Aorta (tissue), 5 donors: ENCODE measurements around the gene LBX1. TPM values are rescaled to one million over a fixed set of nuclear protein-coding genes. Genes with fewer than 3 reads are reported as not detected.

ENCODE experiments used
- ATAC-seq: fragments of 200-7000 bp; cut with Tn5 transposase; one replicate; pipeline ENCODE4 v1.9.1; 2022; ENCODE audit warnings: moderate library complexity; ENCODE audit not compliant: low FRiP score
- DNase-seq, 2 donors: peaks; one replicate each; pipeline ENCODE4 v3.0.0-alpha.2; 2020
- H3K27ac ChIP-seq, 2 donors: one replicate each; pipeline ENCODE4 v1.5.1; 2013; ENCODE audit warnings: low read length in 2 of 2, mild to moderate bottlenecking in 2 of 2, moderate library complexity in 2 of 2, control low read depth in 1 of 2, inconsistent platforms in 1 of 2, low read depth in 1 of 2
- H3K27me3 ChIP-seq, 2 donors: one replicate each; pipeline ENCODE4 v1.6.1; 2013; ENCODE audit warnings: control low read depth in 1 of 2, low read length in 1 of 2, mild to moderate bottlenecking in 1 of 2, moderate library complexity in 1 of 2; ENCODE audit not compliant: insufficient read depth in 2 of 2, control insufficient read depth in 1 of 2
- H3K36me3 ChIP-seq, 2 donors: one replicate each; pipeline ENCODE4 v1.6.1; 2013; ENCODE audit warnings: control low read depth in 1 of 2, low read length in 1 of 2, mild to moderate bottlenecking in 1 of 2; ENCODE audit not compliant: insufficient read depth in 2 of 2, control insufficient read depth in 1 of 2
- H3K4me1 ChIP-seq, 2 donors: one replicate each; pipeline ENCODE4 v1.6.1; 2013; ENCODE audit warnings: low read length in 2 of 2, control low read depth in 1 of 2, mild to moderate bottlenecking in 1 of 2, moderate library complexity in 1 of 2; ENCODE audit not compliant: insufficient read depth in 2 of 2, control insufficient read depth in 1 of 2
- H3K4me3 ChIP-seq, 2 donors: one replicate each; pipeline ENCODE4 v1.5.1; 2013; ENCODE audit warnings: low read length in 2 of 2, control low read depth in 1 of 2, mild to moderate bottlenecking in 1 of 2
- H3K9me3 ChIP-seq: one replicate; pipeline ENCODE4 v1.6.1; 2013; ENCODE audit warnings: mild to moderate bottlenecking, low read length; ENCODE audit not compliant: control insufficient read depth
- WGBS, 2 donors: extraction: QIAGEN DNeasy Blood & Tissue Kit; methylation state at CpG; one replicate each; pipeline ENCODE4 v1.1.7; 2013; 5-methylcytosine and 5-hydroxymethylcytosine counted together
- intact Hi-C, 2 donors: fragments of 100-400 bp; cut with DNase I; formaldehyde crosslinking; loops; one replicate each; pipeline versions ENCODE4 v1.14.2 to v1.15.0; 2022
- polyA plus RNA-seq, 2 donors: library from polyadenylated mRNA; stranded (reverse); fragments of 200-250 nt; gene quantifications; one replicate each; pipeline ENCODE4 v1.2.3, GENCODE V29; 2013
- total RNA-seq, 2 donors: library from RNA; stranded (reverse); fragmentation: NEBNext Ultra II Directional; extraction: Animal tissue kit (Norgen Biotek cat#: 25700); gene quantifications; one replicate each; pipeline ENCODE4 v1.2.1, GENCODE V29; 2021
- donor health status: healthy with polysubstance abuse.
- donor health status: Bipolar disorder and iron deficiency.
- donor health status: DM: no; HTN: no; CAD: no.
- donor health status: DM: no; HTN: no; CAD: no.
- donor health status: DM: yes; HTN: yes; CAD: no.

LBX1 gene
- total and polyA plus RNA-seq, 4 donors, result not detected

DNA sequence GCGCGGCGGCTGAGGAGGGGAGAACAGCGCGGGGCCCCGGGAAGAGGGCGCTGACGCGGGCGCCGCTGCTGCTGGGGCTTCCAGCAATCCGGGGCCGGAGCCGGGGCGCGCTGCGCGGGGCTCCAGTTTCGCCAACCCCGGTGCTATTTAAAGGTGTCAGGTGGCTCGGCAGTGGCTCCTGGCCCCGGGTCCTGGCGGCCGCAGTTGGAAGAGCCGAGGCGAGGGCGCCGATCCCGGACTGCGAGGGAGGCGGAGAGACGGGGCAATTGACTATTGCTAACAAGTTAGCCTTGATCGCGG lies 347 bp downstream of the LBX1 start:
- no peaks in the 10 kb centered on the region for H3K4me1 ChIP-seq
- no peak overlapping the region for H3K4me3 ChIP-seq
- no peaks in the 10 kb centered on the region for H3K27me3 ChIP-seq
- DNase-seq (no peak), ATAC-seq (no peak)
- H3K36me3 ChIP-seq, result no peaks in the 10 kb centered on the region
- WGBS, 2 donors, result 1% methylated on average over 22 to 34 of the region's 34 CpGs
- no peak overlapping the region for H3K27ac ChIP-seq
- intact Hi-C loops, result no loop called here
- no peaks in the 10 kb centered on the region for H3K9me3 ChIP-seq

DNA sequence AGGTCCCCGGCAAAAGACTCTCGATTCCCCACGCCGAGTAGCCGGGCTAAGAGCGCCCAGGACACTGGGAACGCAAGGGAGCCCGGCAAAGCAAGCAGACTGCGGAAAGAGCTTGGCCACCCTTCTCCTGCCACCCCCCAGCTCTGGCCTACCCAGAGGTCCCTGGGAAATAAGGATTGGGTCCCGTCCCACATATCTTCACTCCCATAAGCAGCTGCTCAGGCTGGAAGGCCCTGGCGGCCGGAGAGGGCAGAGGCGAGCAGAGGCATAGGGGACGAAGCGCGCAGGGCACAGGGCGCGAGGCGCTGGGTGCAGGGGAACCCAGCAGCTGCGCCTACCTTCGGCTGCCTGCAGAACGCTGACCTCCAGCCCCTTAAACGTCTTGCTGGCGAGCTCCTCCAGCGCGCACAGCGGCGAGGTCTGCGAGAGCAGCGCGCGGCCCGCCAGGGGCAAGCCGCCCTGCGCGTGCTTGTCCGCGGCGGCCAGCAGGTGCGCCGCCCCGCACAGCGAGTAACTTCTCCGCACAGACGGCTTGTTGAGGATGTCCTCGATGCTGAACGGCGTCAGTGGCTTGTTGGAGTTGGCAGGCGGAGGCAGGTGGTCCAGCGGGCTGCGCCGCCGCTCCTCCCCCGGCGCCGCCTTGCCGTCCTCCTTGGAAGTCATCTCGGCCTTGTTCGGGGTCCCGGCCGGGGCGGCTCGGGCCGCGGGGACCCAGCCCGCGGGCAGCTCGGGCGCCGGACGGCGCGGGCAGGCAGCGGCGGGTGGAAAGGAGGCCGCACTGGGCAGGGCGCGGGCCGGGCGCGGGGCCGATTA lies 904 bp downstream of the LBX1 start:
- Histone ChIP-seq H3K9me3 (no peaks in the 10 kb centered on the region), H3K4me1 (no peaks in the 10 kb centered on the region), H3K27me3 (peaks cover 0 to 3% of the 10 kb centered on the region in 2 donors), H3K27ac (no peak overlapping the region), H3K36me3 (no peaks in the 10 kb centered on the region), H3K4me3 (no peak overlapping the region)
- intact Hi-C loops, result no loop called here
- DNase-seq, result no peak
- no peak for ATAC-seq
- WGBS, 2 donors, result 4 to 5% methylated on average over 73 to 82 of the region's 82 CpGs

DNA sequence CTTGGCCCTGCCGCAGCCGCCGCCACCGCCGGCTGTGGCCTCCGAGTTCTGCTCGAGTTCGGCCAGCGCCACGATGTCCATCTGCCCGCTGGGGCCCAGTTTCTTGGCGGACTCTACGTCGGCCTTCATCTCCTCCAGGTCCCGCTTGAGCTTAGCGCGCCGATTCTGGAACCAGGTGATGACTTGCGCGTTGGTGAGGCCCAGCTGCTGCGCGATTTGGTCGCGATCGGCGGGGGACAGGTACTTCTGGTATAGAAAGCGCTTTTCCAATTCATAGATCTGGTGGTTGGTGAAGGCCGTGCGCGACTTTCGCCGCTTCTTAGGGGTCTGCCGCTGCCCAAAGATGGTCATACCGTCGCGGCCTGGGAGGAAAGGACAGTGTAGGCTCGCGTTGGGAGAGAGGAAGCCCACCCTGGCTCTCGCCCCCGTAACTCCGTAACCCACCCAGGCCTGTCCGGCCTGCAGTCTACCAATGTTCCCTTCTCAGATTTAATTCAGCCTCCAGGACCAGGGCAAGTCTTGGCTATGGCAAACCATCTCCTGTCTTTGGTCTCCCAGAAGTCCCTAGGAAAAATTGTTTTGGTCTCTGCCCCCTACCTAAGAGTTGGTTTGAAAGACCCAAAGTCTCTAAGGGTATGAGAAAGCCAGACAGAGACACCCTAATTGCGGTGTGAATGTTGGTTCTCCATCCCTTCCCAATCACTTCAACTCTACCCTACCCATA lies 1.7 kb downstream of the LBX1 start:
- Histone ChIP-seq H3K4me3 (no peak overlapping the region), H3K27me3 (peaks cover 0 to 3% of the 10 kb centered on the region in 2 donors), H3K4me1 (no peaks in the 10 kb centered on the region), H3K36me3 (no peaks in the 10 kb centered on the region), H3K9me3 (no peaks in the 10 kb centered on the region), H3K27ac (no peak overlapping the region)
- intact Hi-C loops, result no loop called here
- DNase-seq (no peak), ATAC-seq (no peak)
- WGBS, 2 donors, result 17 to 18% methylated on average over 43 of the region's 43 CpGs

DNA sequence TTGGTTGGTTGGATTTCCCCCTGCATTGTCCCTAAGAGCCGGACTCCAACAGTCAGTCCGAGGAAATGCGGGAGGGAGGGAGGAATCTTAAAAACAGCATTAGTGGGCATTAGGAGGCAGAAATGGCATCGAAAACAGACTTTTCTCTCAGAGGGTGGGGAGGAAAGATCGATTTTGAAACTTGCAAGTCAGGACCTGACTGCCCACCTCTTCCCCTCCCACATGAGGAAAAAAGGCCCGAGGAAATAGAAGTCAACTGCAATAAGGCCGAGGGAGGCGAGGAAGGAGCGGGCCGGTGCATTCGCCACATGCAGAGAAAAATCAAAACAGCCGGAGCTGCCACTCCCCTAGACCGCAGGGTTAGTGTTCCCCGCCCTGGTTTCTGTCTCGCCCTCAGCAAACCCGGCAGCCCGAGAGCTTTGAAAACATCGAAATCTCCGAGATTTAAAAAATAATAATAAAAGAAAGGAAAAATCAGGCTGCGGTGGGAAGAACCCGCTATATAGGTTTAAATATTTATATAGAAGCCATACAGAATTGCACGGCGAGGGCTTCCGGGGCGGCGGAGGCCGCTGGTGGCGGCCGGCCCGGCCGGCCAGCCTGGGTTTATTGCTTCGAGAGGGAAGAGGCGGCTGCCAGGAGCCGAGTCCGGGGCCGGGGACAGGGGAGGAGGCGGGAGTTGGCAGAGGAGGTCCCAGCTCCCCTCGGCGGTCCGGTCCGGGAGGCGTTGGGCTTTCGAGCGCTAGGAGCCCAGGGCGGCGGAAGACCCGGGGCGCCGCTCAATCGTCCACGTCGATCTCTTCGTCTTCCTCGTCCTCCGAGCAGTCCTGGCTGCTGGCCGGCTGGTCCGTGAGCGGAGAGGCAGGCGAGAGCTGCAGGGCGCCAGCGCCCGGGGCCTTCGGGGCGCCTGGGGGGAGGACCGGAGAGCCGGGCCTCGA lies 2.5 kb downstream of the LBX1 start:
- H3K27ac ChIP-seq, result no peak overlapping the region
- ATAC-seq (no peak), DNase-seq (peak in 1 of 2 donors; percentile 77)
- H3K27me3 ChIP-seq, result peaks cover 0 to 3% of the 10 kb centered on the region in 2 donors
- no peaks in the 10 kb centered on the region for H3K9me3 ChIP-seq
- peak overlapping the region in 1 of 2 donors; percentile 5 for H3K4me3 ChIP-seq
- no peaks in the 10 kb centered on the region for H3K4me1 ChIP-seq
- 4 to 5% methylated on average over 56 to 67 of the region's 67 CpGs for WGBS, 2 donors
- H3K36me3 ChIP-seq, result no peaks in the 10 kb centered on the region
- intact Hi-C loops, result no loop called here

DNA sequence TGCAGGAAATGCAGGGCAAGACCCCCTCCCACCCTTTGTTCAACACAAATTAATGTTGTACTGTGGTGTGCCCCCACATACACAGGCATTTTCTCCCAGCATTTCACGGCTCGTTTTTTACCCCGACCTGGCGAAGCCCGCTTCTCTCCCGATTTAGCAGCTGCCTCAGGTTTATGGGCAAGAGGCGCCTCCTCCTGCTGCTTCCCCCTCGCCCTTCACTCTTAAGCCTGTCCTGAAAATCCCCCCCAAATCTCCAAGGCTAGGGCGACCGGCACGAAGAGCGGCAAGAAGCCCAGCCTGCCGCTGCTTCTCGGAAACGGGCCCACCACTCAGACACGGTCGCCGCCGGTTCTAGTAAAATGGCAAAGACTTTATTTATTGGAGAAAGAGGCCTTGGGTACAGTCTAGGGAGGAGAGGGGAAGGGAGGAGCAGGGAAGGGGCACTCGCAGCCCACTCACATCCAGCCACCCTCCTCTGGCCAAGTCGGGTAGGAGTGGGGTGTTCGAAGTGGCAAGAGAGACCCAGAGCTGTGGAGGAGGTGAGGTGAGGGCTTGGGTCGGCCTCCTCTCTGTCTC lies 3.3 kb downstream of the LBX1 start:
- no peaks in the 10 kb centered on the region for H3K36me3 ChIP-seq
- ATAC-seq (no peak), DNase-seq (no peak)
- no peaks in the 10 kb centered on the region for H3K4me1 ChIP-seq
- no peaks in the 10 kb centered on the region for H3K9me3 ChIP-seq
- WGBS, 2 donors, result 14 to 19% methylated on average over 23 of the region's 23 CpGs
- H3K27me3 ChIP-seq, result peaks cover 0 to 3% of the 10 kb centered on the region in 2 donors
- H3K4me3 ChIP-seq, result no peak overlapping the region
- no peak overlapping the region for H3K27ac ChIP-seq
- intact Hi-C loops, result no loop called here

DNA sequence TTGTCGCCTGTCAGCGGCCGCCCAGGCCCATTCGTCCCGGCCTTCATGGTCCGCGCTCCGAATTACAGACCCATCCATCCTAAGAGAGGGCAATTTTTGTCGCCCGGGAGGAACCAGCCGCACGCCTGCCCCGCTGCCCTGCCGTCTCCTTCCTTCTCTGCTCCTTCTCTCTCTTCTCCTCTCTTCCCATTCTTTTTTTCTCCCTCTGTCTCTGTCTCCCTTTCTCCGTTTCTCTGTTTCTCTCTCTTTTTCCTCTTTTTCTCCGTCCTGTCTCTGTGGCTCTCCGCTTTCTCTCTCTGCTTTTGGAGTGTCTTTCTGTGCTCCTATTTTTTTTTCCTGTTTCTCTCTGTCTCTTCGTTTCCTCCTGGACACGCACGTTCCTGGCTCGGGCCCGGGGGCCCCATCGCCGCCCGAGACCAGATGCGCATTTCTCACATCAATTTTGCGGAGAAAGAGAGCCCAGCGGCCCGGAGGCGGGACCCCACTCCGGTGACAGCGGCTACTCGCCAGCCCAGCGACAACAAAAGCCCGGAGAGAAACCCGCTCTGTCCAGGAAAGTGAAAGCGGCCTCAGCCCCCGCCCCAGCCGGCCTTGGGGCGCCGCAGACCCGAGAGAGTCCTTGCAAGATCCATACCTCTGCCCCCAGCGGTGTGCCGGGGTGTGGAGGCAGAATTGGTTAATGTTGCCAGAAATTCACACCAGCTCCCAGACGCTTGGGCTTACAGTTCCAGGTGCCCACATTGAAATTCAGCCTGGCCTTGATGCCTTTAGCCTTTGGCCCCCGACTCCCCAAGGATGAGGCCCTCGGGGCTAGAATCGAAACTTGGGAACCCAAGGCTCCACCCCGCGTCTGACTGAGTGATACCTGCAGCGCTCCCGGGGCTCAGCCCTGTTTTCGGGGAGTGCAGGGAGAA lies 4.1 kb downstream of the LBX1 start:
- WGBS, 2 donors, result 6% methylated on average over 50 to 53 of the region's 53 CpGs
- intact Hi-C loops, result no loop called here

DNA sequence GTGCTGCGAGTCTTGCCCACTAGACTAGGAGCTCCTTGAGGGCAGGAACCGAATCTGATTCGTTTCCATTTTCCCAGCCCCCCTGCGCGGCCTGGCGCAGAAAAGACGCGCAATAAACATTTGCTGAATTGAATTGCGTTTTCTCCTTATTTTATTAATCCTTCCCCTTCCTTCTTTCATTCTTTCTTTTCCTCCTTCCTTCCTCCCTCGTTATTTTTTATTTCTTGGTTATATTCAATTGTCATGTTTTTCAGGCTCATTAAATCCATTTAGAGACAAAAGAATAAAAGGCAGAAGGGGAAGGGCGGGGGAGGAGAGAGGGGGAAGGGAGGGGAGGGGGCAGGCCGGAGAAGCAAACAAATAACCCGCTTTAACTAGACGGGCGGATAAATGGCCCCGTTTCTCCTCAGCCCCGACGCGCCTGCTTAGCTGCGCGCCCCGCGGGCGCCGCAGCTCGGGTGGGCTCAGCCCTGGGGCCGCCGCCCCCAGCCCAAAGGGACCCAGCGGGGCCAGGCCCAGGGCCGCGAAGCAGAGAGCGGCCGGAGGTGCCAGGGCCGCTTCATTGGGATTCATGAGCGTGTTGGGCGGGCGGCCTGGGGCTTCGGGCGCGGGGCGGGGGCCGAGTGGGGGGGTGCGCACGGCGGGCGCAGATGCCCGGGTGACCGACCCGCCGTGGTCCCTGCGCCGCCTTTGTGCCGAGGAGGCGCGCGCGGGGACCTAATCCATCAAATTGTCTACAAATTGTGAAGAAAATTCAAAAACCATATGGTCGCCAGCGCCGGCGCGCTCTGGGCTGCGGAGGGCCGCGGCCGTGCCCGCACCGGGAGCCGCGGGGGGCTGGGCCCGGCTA lies 5.0 kb downstream of the LBX1 start:
- Histone ChIP-seq H3K27ac (no peak overlapping the region), H3K9me3 (no peaks in the 10 kb centered on the region), H3K4me3 (no peak overlapping the region), H3K36me3 (no peaks in the 10 kb centered on the region), H3K27me3 (peaks cover 0 to 3% of the 10 kb centered on the region in 2 donors), H3K4me1 (no peaks in the 10 kb centered on the region)
- no peak for ATAC-seq
- no peak for DNase-seq
- intact Hi-C loops, result no loop called here
- 4 to 5% methylated on average over 56 to 71 of the region's 71 CpGs for WGBS, 2 donors

More for the DNA sequence above, 4.1 kb downstream of the LBX1 start:
- Histone ChIP-seq H3K4me3 (peak overlapping the region in 1 of 2 donors; percentile 9), H3K27me3 (peaks cover 0 to 3% of the 10 kb centered on the region in 2 donors), H3K36me3 (no peaks in the 10 kb centered on the region), H3K4me1 (no peaks in the 10 kb centered on the region), H3K27ac (no peak overlapping the region), H3K9me3 (no peaks in the 10 kb centered on the region)
- ATAC-seq (no peak), DNase-seq (no peak)
